ENCODE measurements around the gene HECW1. TPM values are rescaled to one million over a fixed set of nuclear protein-coding genes. Genes with fewer than 3 reads are reported as not detected.

Gene HECW1
- total and polyA plus RNA-seq, 2 of the 8 experiments (the other 6 are each of a cell fraction or from before 2014, with no cell fraction given), result 2.9 to 12.7 TPM

- Histone ChIP-seq H3K23ac (ENCODE audit: insufficient read length) (no peak overlapping the region), H4K8ac (ENCODE audit: extremely low read depth, insufficient read depth, low read length) (0 out of 2 replicates have a peak overlapping the region, but pooled peaks have one; percentile 28), H3K14ac (ENCODE audit: insufficient read length) (no peak overlapping the region), H3K27me3 (replicated peaks in 1 of 4; ENCODE audit: control insufficient read depth in 3 of 4, extremely low read depth in 1 of 4, insufficient read depth in 3 of 4, low read length in 3 of 4) (no peaks in the 10 kb centered on the region), H3K23me2 (ENCODE audit: low read depth, low read length) (no peaks in the 10 kb centered on the region), H4K91ac (replicated peaks; ENCODE audit: insufficient read length, low read length) (no peak overlapping the region), H4K20me1 (replicated peaks in 1 of 2; ENCODE audit: control insufficient read depth in 1 of 2, insufficient read depth in 2 of 2, low read length in 2 of 2) (no peaks in the 10 kb centered on the region), H2BK5ac (ENCODE audit: low read depth, low read length) (no peak overlapping the region), H3K9me3 (ENCODE audit: insufficient read depth in 2 of 2, low read depth in 1 of 2, low read length in 1 of 2) (no peaks in the 10 kb centered on the region), H3K36me3 (ENCODE audit: control insufficient read depth in 2 of 4, insufficient read depth in 4 of 4, low read length in 3 of 4) (no peaks in the 10 kb centered on the region), H2BK20ac (ENCODE audit: low read length) (no peak overlapping the region), H3K79me1 (ENCODE audit: low read depth, low read length) (no peaks in the 10 kb centered on the region), H3K27ac (ENCODE audit: low read depth, low read length) (no peak overlapping the region), H2BK15ac (ENCODE audit: low read length) (no peak overlapping the region), H3K4me2 (ENCODE audit: insufficient read depth in 1 of 2, low read depth in 2 of 2, low read length in 2 of 2) (no peak overlapping the region), H4K5ac (ENCODE audit: insufficient read length, low read depth, low read length) (no peak overlapping the region), H2AFZ (ENCODE audit: low read length) (no peak overlapping the region), H3K56ac (replicated peaks; ENCODE audit: insufficient read length, low read depth, low read length) (no peak overlapping the region), H3K4ac (replicated peaks; ENCODE audit: insufficient read length, low read depth, low read length) (no peak overlapping the region), H3K4me3 (ENCODE audit: extremely low read depth in 1 of 4, insufficient read depth in 2 of 4, low read depth in 3 of 4, low read length in 4 of 4) (no peak overlapping the region), H3K4me1 (replicated peaks in 1 of 4; ENCODE audit: control insufficient read depth in 3 of 4, insufficient read depth in 4 of 4, low read length in 3 of 4) (peaks cover 0 to 9% (median 1%) of the 10 kb centered on the region in 4 experiments; a peak in 4 of 7 replicates), H3K9ac (replicated peaks in 1 of 4; ENCODE audit: extremely low read depth in 1 of 4, low read depth in 3 of 4, low read length in 3 of 4) (no peak overlapping the region), H2AK5ac (ENCODE audit: low read depth, low read length) (no peak overlapping the region), H2BK120ac (replicated peaks; ENCODE audit: low read depth, low read length) (no peak overlapping the region), H2BK12ac (ENCODE audit: low read depth, low read length) (no peak overlapping the region), H3K79me2 (ENCODE audit: control insufficient read depth in 1 of 2, insufficient read depth in 2 of 2, low read length in 2 of 2) (no peaks in the 10 kb centered on the region), H3K18ac (ENCODE audit: extremely low read depth, low read length) (no peak overlapping the region)
- no peak for TF ChIP-seq FOSL1 (IDR thresholded peaks at IDR 0.05; ENCODE audit: insufficient read depth, low read depth, low read length)
- no peak for TF ChIP-seq CHD2 (IDR thresholded peaks at IDR 0.05; ENCODE audit: low read length)
- TF ChIP-seq TAF1 (IDR thresholded peaks at IDR 0.05; ENCODE audit: low read depth, low read length), result no peak
- ChIA-PET CTCF (ENCODE audit: partially characterized antibody) (interaction anchor here (0.8 to 2.7 kb wide), 6 partner anchors 10 to 508 kb away, joined by 3 to 16 read pairs (median 4); no protein-coding TSS in a partner anchor), POLR2A (ENCODE audit: partially characterized antibody) (no interaction called here)
- FAIRE-seq (peak; percentile 7), DNase-seq (ENCODE audit: low read depth in 1 of 2, low spot score in 2 of 2) (no peak)
- 77% methylated on average over 3 of the region's 3 CpGs; no CpG with 5 or more reads in 1 of the 2 experiments for WGBS, 2 experiments (ENCODE audit: extremely low coverage in 1 of 2, insufficient coverage in 1 of 2, insufficient read length in 1 of 2, insufficient replicate concordance in 2 of 2, low coverage in 1 of 2, low lambda C conversion rate in 2 of 2, missing lambda C conversion rate in 1 of 2)
Observed at GRCh38 chr7:43449577-43449976, 337.1 kb downstream of the HECW1 start.

Data from H1 (cell line).